K562 (cell line): ENCODE data around the gene GCNT2. TPM values are rescaled to one million over a fixed set of nuclear protein-coding genes. Genes with fewer than 3 reads are reported as not detected.

Experiments
- CC2D1A ChIP-seq: fragments of 450-650 bp; IDR thresholded peaks from 2 replicates; pipeline ENCODE4 v1.6.1; 2017; ENCODE audit warnings: mild to moderate bottlenecking
- CLOCK ChIP-seq: fragments of 250-450 bp; sonication (Bioruptor Pico); IDR thresholded peaks from 2 replicates; pipeline ENCODE4 v1.4.0; 2020; ENCODE audit warnings: mild to moderate bottlenecking, moderate library complexity, borderline replicate concordance
- HCFC1 ChIP-seq: IDR thresholded peaks from 2 replicates; pipeline ENCODE4 v1.6.1; 2012; ENCODE audit warnings: low read depth, low read length, improper control_type of control experiment
- ZBTB40 ChIP-seq, 2 experiments: fragments of 450-650 bp in 1 of 2; sonication (generic) in 1 of 2; formaldehyde crosslinking in 1 of 2; IDR thresholded peaks; 2 replicates each; pipeline versions ENCODE4 v1.7.1 to v1.9.0; 2016 to 2022; ENCODE audit warnings: inconsistent platforms in 1 of 2, mild to moderate bottlenecking in 1 of 2, missing genetic modification reagents in 1 of 2
- ZNF586 ChIP-seq: fragments of 450-650 bp; formaldehyde crosslinking; conservative IDR thresholded peaks from 2 replicates; pipeline ENCODE4 v1.4.0; 2020; ENCODE audit warnings: mild to moderate bottlenecking, moderate library complexity
- polyA plus RNA-seq, 8 experiments: library from polyadenylated mRNA; depleted of rRNA in 4 of 8; stranded (reverse) in 5 of 8; unstranded in 3 of 8; fragments of >200 nt; fragmentation: Nextera tagmentation in 2 of 8; fragmentation: Illumina TruSeq in 1 of 8; extraction: Ambion mirVana in 2 of 8; extraction: Trizol in 1 of 8; gene quantifications; 2 replicates each; pipeline versions ENCODE4 v1.2.1 to v1.2.3, GENCODE V29; 2011 to 2014; ENCODE audit warnings: inconsistent platforms in 1 of 8, missing spikeins in 1 of 8
- total RNA-seq, 7 experiments: library from RNA; depleted of rRNA in 6 of 7; stranded (reverse); fragments of >200 nt in 6 of 7; fragmentation: Illumina TruSeq in 2 of 7; extraction: Trizol in 2 of 7; gene quantifications; 2 replicates each; pipeline versions ENCODE4 v1.2.1 to v1.2.3, GENCODE V29; 2011 to 2021; ENCODE audit warnings: low replicate concordance in 1 of 7

Gene GCNT2
- total and polyA plus RNA-seq, 9 of the 15 experiments (the other 6 are each of a cell fraction or from before 2014, with no cell fraction given), result 0.78 to 2.6 (median 1.6) TPM

GRCh38 chr6:10513544-10513943, 7.6 kb upstream of the GCNT2 start (continued):
- TF ChIP-seq ZNF586 (CRISPR knock-in tag), result no peak
- no peak for TF ChIP-seq ZBTB40 (IDR thresholded peaks at IDR 0.05)
- TF ChIP-seq ZBTB40 (CRISPR knock-in tag; IDR thresholded peaks at IDR 0.05), result no peak
- no peak for TF ChIP-seq CLOCK (CRISPR knock-in tag)
- no peak for TF ChIP-seq CC2D1A
- no peak for TF ChIP-seq HCFC1
